ENCODE results near the gene TSBP1.

GRCh38 chr6:32288426-32288825 lies 83.3 kb downstream of the TSBP1 start:
- TF ChIP-seq POLR2AphosphoS5 (IDR thresholded peaks at IDR 0.05) (no peak), CTCF (IDR thresholded peaks at IDR 0.05) (no peak), POLR2A (IDR thresholded peaks at IDR 0.05) (no peak), EP300 (IDR thresholded peaks at IDR 0.05) (no peak)
